HEK293 (cell line): Measurements from ENCODE around the gene PLAC1.

Experiments
- CTCF ChIA-PET: fragments of 350-600 bp; formaldehyde crosslinking; extraction: SDS; loops from one replicate; lab custom pipeline; 2021; ENCODE audit warnings: antibody characterized with exemption; lab: Yijun Ruan, JAX
- POLR2A ChIA-PET: fragments of 300-600 bp; formaldehyde crosslinking; extraction: SDS; loops from one replicate; lab custom pipeline; 2020; ENCODE audit warnings: antibody characterized with exemption, inconsistent platforms; lab: Yijun Ruan, JAX
- H3K27ac ChIP-seq: fragments of 200-500 bp; sonication (Bioruptor generic); 2 replicates; pipeline ENCODE4 v1.5.1; 2014; ENCODE audit warnings: low read depth, low read length, control low read depth, inconsistent platforms; ENCODE audit errors: extremely low read depth
- H3K36me3 ChIP-seq, 2 experiments: fragments of 200-500 bp in 1 of 2; sonication (Bioruptor generic) in 1 of 2; 1 replicate in 1 of 2; 2 replicates in 1 of 2; pipeline ENCODE4 v1.5.1; 2014 to 2017; ENCODE audit warnings: inconsistent platforms in 2 of 2, low read length in 2 of 2; ENCODE audit not compliant: control insufficient read depth in 2 of 2, insufficient read depth in 1 of 2
- H3K4me1 ChIP-seq: fragments of 200-500 bp; sonication (Bioruptor generic); 2 replicates; pipeline ENCODE4 v1.5.1; 2014; ENCODE audit warnings: mild to moderate bottlenecking, low read length, inconsistent platforms; ENCODE audit not compliant: control insufficient read depth, insufficient read depth
- H3K4me3 ChIP-seq: 2 replicates; pipeline ENCODE4 v1.5.1; 2011; ENCODE audit warnings: low read depth, mild to moderate bottlenecking, control low read depth, low read length, moderate library complexity
- H3K9me3 ChIP-seq: fragments of 200-500 bp; sonication (Bioruptor generic); 2 replicates; pipeline ENCODE4 v1.5.1; 2014; ENCODE audit warnings: low read depth, low read length, inconsistent platforms; ENCODE audit not compliant: control insufficient read depth, insufficient read depth
- BCL11A ChIP-seq: fragments of 450-650 bp; formaldehyde crosslinking; IDR thresholded peaks from 2 replicates; pipeline ENCODE4 v1.5.1; 2016; ENCODE audit warnings: low read depth, missing biosample characterization, missing genetic modification characterization
- KLF16 ChIP-seq: fragments of 450-650 bp; formaldehyde crosslinking; IDR thresholded peaks from 2 replicates; pipeline ENCODE4 v1.5.1; 2017; ENCODE audit warnings: missing biosample characterization, missing genetic modification characterization
- KLF8 ChIP-seq: fragments of 450-650 bp; formaldehyde crosslinking; IDR thresholded peaks from 2 replicates; pipeline ENCODE4 v1.5.1; 2016; ENCODE audit warnings: missing biosample characterization, missing genetic modification characterization
- OSR2 ChIP-seq: fragments of 450-650 bp; formaldehyde crosslinking; IDR thresholded peaks from 2 replicates; pipeline ENCODE4 v1.5.1; 2016; ENCODE audit warnings: missing biosample characterization, missing genetic modification characterization
- SCRT2 ChIP-seq: fragments of 450-650 bp; formaldehyde crosslinking; IDR thresholded peaks from 2 replicates; pipeline ENCODE4 v1.5.1; 2016; ENCODE audit warnings: missing biosample characterization, missing genetic modification characterization
- SP3 ChIP-seq: fragments of 450-650 bp; formaldehyde crosslinking; IDR thresholded peaks from 2 replicates; pipeline ENCODE4 v1.5.1; 2016; ENCODE audit warnings: missing biosample characterization, missing genetic modification characterization
- ZIC2 ChIP-seq: fragments of 450-650 bp; formaldehyde crosslinking; IDR thresholded peaks from 2 replicates; pipeline ENCODE4 v1.5.1; 2016; ENCODE audit warnings: missing biosample characterization, missing genetic modification characterization
- ZNF155 ChIP-seq: fragments of 450-650 bp; formaldehyde crosslinking; IDR thresholded peaks from 2 replicates; pipeline ENCODE4 v1.5.1; 2016; ENCODE audit warnings: missing biosample characterization, missing genetic modification characterization
- ZNF202 ChIP-seq: fragments of 450-650 bp; formaldehyde crosslinking; IDR thresholded peaks from 2 replicates; pipeline ENCODE4 v1.5.1; 2016; ENCODE audit warnings: missing biosample characterization, missing genetic modification characterization, borderline replicate concordance
- ZNF211 ChIP-seq: fragments of 450-650 bp; formaldehyde crosslinking; IDR thresholded peaks from 2 replicates; pipeline ENCODE4 v1.5.1; 2016; ENCODE audit warnings: low read depth, missing biosample characterization, missing genetic modification characterization
- ZNF311 ChIP-seq: fragments of 450-650 bp; formaldehyde crosslinking; IDR thresholded peaks from 2 replicates; pipeline ENCODE4 v1.5.1; 2017; ENCODE audit warnings: missing biosample characterization, missing genetic modification characterization, borderline replicate concordance
- ZNF391 ChIP-seq: fragments of 450-650 bp; formaldehyde crosslinking; IDR thresholded peaks from 2 replicates; pipeline ENCODE4 v1.5.1; 2016; ENCODE audit warnings: low read depth, missing biosample characterization, missing genetic modification characterization, borderline replicate concordance
- ZNF501 ChIP-seq: fragments of 450-650 bp; formaldehyde crosslinking; IDR thresholded peaks from 2 replicates; pipeline ENCODE4 v1.5.1; 2016; ENCODE audit warnings: missing biosample characterization, missing genetic modification characterization
- ZNF544 ChIP-seq: fragments of 450-650 bp; formaldehyde crosslinking; IDR thresholded peaks from 2 replicates; pipeline ENCODE4 v1.5.0; 2017; ENCODE audit warnings: missing biosample characterization, missing genetic modification characterization
- ZNF561 ChIP-seq: fragments of 450-650 bp; IDR thresholded peaks from 2 replicates; pipeline ENCODE4 v1.5.1; 2018; ENCODE audit warnings: missing biosample characterization, missing genetic modification characterization, borderline replicate concordance
- ZNF677 ChIP-seq: fragments of 450-650 bp; IDR thresholded peaks from 2 replicates; pipeline ENCODE4 v1.5.0; 2018; ENCODE audit warnings: missing biosample characterization, mild to moderate bottlenecking, missing genetic modification characterization, moderate library complexity
- ZNF791 ChIP-seq: fragments of 450-650 bp; formaldehyde crosslinking; IDR thresholded peaks from 2 replicates; pipeline ENCODE4 v1.5.1; 2016; ENCODE audit warnings: missing biosample characterization, missing genetic modification characterization
- TF ChIP-seq, protein P1 (sequence below): fragments of 450-650 bp; formaldehyde crosslinking; IDR thresholded peaks from 2 replicates; pipeline ENCODE4 v1.5.1; 2017; ENCODE audit warnings: missing biosample characterization, mild to moderate bottlenecking, missing genetic modification characterization, moderate library complexity
- TF ChIP-seq, protein P2 (sequence below): fragments of 450-650 bp; formaldehyde crosslinking; IDR thresholded peaks from 2 replicates; pipeline ENCODE4 v1.5.1; 2017; ENCODE audit warnings: missing biosample characterization, missing genetic modification characterization
- TF ChIP-seq, protein P3 (sequence below): fragments of 450-650 bp; IDR thresholded peaks from 2 replicates; pipeline ENCODE4 v1.5.1; 2018; ENCODE audit warnings: missing biosample characterization, mild to moderate bottlenecking, missing genetic modification characterization
- TF ChIP-seq, protein P4 (sequence below): fragments of 450-650 bp; formaldehyde crosslinking; IDR thresholded peaks from 2 replicates; pipeline ENCODE4 v1.5.1; 2017; ENCODE audit warnings: missing biosample characterization, missing genetic modification characterization

The PLAC1 gene

DNA sequence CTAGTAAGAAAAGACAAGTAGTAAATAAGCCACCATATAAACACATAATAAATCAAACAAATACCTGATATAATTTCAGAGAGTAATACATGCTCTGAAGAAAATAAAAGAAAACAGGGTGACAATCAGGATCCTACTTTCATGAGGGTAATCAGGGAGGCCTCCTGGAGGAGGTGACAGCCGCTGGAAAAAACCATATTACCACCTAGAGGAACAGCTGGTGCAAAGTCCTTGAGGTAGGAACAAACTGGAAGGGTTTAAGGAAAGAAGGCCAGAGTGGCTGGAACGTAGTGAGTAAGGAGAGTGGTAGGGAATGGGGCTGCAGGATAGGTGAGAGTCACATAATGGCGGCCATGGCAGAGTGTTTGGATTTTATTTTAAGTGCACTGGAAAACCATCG lies 19.1 kb upstream of the PLAC1 start (continued):
- TF ChIP-seq, protein P1, sequence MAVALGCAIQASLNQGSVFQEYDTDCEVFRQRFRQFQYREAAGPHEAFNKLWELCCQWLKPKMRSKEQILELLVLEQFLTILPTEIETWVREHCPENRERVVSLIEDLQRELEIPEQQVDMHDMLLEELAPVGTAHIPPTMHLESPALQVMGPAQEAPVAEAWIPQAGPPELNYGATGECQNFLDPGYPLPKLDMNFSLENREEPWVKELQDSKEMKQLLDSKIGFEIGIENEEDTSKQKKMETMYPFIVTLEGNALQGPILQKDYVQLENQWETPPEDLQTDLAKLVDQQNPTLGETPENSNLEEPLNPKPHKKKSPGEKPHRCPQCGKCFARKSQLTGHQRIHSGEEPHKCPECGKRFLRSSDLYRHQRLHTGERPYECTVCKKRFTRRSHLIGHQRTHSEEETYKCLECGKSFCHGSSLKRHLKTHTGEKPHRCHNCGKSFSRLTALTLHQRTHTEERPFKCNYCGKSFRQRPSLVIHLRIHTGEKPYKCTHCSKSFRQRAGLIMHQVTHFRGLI (tag by site-specific recombination), result no peak
- TF ChIP-seq ZIC2 (tag by site-specific recombination) (no peak), ZNF155 (no peak), BCL11A (tag by site-specific recombination) (no peak), ZNF561 (tag by site-specific recombination) (no peak), SP3 (no peak), ZNF211 (tag by site-specific recombination) (no peak)

DNA sequence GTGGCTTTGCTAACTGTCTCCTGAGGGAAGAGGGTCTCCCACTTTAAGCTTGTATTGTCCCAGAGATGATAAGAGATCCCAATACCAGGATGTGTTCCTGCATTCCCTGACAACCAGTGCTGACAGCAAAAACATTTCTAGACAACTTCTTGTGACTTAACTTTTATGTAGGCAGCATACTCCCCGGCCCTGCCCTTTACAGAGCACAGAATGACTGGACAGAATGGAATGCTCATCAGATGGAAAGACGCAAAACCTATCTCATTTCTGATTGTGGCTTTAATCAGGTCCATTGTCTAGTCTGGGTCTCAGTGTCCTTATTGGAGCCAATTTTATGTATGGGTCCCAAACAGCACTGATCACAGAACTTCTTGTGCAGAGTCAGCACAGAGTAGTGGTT lies 18.2 kb upstream of the PLAC1 start:
- no peak for TF ChIP-seq KLF8 (tag by site-specific recombination)
- TF ChIP-seq ZNF202 (tag by site-specific recombination), result no peak
- no peak for TF ChIP-seq ZNF501 (tag by site-specific recombination)
- no peak for TF ChIP-seq ZNF391 (tag by site-specific recombination)
- TF ChIP-seq KLF16 (tag by site-specific recombination), result no peak
- TF ChIP-seq SCRT2 (tag by site-specific recombination), result no peak
- no peak for TF ChIP-seq ZNF544 (tag by site-specific recombination)
- TF ChIP-seq ZNF791 (tag by site-specific recombination), result no peak
- TF ChIP-seq, protein P2, sequence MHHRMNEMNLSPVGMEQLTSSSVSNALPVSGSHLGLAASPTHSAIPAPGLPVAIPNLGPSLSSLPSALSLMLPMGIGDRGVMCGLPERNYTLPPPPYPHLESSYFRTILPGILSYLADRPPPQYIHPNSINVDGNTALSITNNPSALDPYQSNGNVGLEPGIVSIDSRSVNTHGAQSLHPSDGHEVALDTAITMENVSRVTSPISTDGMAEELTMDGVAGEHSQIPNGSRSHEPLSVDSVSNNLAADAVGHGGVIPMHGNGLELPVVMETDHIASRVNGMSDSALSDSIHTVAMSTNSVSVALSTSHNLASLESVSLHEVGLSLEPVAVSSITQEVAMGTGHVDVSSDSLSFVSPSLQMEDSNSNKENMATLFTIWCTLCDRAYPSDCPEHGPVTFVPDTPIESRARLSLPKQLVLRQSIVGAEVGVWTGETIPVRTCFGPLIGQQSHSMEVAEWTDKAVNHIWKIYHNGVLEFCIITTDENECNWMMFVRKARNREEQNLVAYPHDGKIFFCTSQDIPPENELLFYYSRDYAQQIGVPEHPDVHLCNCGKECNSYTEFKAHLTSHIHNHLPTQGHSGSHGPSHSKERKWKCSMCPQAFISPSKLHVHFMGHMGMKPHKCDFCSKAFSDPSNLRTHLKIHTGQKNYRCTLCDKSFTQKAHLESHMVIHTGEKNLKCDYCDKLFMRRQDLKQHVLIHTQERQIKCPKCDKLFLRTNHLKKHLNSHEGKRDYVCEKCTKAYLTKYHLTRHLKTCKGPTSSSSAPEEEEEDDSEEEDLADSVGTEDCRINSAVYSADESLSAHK, result no peak
- no peak for TF ChIP-seq OSR2
- TF ChIP-seq, protein P3, sequence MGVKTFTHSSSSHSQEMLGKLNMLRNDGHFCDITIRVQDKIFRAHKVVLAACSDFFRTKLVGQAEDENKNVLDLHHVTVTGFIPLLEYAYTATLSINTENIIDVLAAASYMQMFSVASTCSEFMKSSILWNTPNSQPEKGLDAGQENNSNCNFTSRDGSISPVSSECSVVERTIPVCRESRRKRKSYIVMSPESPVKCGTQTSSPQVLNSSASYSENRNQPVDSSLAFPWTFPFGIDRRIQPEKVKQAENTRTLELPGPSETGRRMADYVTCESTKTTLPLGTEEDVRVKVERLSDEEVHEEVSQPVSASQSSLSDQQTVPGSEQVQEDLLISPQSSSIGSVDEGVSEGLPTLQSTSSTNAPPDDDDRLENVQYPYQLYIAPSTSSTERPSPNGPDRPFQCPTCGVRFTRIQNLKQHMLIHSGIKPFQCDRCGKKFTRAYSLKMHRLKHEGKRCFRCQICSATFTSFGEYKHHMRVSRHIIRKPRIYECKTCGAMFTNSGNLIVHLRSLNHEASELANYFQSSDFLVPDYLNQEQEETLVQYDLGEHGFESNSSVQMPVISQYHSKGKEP (tag by site-specific recombination), result no peak
- TF ChIP-seq ZNF677, result no peak
- TF ChIP-seq, protein P4, sequence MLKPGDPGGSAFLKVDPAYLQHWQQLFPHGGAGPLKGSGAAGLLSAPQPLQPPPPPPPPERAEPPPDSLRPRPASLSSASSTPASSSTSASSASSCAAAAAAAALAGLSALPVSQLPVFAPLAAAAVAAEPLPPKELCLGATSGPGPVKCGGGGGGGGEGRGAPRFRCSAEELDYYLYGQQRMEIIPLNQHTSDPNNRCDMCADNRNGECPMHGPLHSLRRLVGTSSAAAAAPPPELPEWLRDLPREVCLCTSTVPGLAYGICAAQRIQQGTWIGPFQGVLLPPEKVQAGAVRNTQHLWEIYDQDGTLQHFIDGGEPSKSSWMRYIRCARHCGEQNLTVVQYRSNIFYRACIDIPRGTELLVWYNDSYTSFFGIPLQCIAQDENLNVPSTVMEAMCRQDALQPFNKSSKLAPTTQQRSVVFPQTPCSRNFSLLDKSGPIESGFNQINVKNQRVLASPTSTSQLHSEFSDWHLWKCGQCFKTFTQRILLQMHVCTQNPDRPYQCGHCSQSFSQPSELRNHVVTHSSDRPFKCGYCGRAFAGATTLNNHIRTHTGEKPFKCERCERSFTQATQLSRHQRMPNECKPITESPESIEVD (tag by site-specific recombination), result no peak
- TF ChIP-seq ZNF311, result no peak

More for the DNA sequence above, 18.2 kb upstream of the PLAC1 start:
- Histone ChIP-seq H3K36me3 (no peaks in the 10 kb centered on the region), H3K27ac (no peak overlapping the region), H3K4me1 (no peaks in the 10 kb centered on the region), H3K4me3 (no peak overlapping the region), H3K9me3 (no peaks in the 10 kb centered on the region)
- CTCF ChIA-PET, result no interaction called here
- POLR2A ChIA-PET, result no interaction called here
